GM12892 (cell line): Measurements from ENCODE around the gene BRAT1.
"Not testable (repeated sequence)": the region's sequence is repeated elsewhere in the genome, so short reads cannot be mapped to it uniquely, and the experiment has no call there.

Experiments
- DNase-seq: peaks from one replicate; pipeline ENCODE4 v3.0.0; 2011; ENCODE audit not compliant: insufficient read length
- FAIRE-seq: peaks from 2 replicates; lab custom pipeline; 2011; peaks lifted over from hg19 to GRCh38; lab: Jason Lieb, UNC
- POLR2A ChIP-seq: IDR thresholded peaks from 2 replicates; pipeline ENCODE4 v1.6.1; 2011; ENCODE audit warnings: low read depth, low read length, control low read depth
- POLR2AphosphoS5 ChIP-seq: IDR thresholded peaks from 2 replicates; pipeline ENCODE4 v1.6.1; 2011; ENCODE audit warnings: low read depth, low read length, control low read depth
- TAF1 ChIP-seq: IDR thresholded peaks from 2 replicates; pipeline ENCODE4 v1.6.1; 2011; ENCODE audit warnings: low read depth, mild to moderate bottlenecking, control low read depth, low read length, borderline replicate concordance

The BRAT1 gene

GRCh38 chr7:2569421-2569820 lies 14.1 kb upstream of the BRAT1 start:
- FAIRE-seq: no peak
- no peak for TF ChIP-seq POLR2A
- TF ChIP-seq POLR2AphosphoS5: no peak
- TF ChIP-seq TAF1: no peak

GRCh38 chr7:2568521-2569223 lies 13.3 kb upstream of the BRAT1 start:
- TF ChIP-seq TAF1: no peak
- no peak for TF ChIP-seq POLR2A
- no peak for TF ChIP-seq POLR2AphosphoS5
- DNase-seq (no peak), FAIRE-seq (no peak)

More at GRCh38 chr7:2569421-2569820, 14.1 kb upstream of the BRAT1 start:
- DNase-seq: no peak

GRCh38 chr7:2567679-2568278 lies 12.5 kb upstream of the BRAT1 start:
- no peak for FAIRE-seq

GRCh38 chr7:2566890-2567678 lies 11.8 kb upstream of the BRAT1 start:
- TF ChIP-seq POLR2A (no peak), TAF1 (no peak), POLR2AphosphoS5 (no peak)
- DNase-seq (peak; percentile 66), FAIRE-seq (peak; percentile 97)

More at GRCh38 chr7:2567679-2568278, 12.5 kb upstream of the BRAT1 start:
- TF ChIP-seq POLR2AphosphoS5 (no peak), POLR2A (no peak), TAF1 (no peak)
- no peak for DNase-seq

DNA sequence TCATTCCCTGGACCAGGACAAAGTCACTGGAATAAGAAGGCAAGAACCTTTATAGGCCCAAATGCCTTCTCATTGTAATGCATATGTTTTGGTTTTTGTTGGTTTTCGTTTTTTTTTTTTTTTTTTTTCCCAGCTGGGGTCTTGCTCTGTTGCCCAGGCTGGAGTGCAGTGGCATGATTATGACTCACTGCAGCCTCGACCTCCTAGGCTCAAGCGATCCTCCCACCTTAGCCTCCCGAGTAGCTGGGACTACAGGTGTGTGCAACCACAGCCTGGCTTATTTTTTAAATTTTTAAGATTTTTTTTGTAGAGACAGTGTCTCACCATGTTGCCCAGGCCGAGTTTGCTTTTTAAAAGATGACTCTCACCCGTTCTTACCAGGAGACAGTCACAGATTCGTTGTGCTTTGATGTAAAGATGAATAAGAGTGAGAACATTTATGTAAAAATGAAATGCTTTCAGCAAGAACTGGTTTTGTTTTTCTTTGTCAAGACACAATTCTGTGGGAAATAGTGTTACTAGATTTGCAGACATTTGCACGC lies 11.1 kb upstream of the BRAT1 start:
- TF ChIP-seq POLR2A (no peak), POLR2AphosphoS5 (no peak), TAF1 (no peak)
- DNase-seq (no peak), FAIRE-seq (no peak)

DNA sequence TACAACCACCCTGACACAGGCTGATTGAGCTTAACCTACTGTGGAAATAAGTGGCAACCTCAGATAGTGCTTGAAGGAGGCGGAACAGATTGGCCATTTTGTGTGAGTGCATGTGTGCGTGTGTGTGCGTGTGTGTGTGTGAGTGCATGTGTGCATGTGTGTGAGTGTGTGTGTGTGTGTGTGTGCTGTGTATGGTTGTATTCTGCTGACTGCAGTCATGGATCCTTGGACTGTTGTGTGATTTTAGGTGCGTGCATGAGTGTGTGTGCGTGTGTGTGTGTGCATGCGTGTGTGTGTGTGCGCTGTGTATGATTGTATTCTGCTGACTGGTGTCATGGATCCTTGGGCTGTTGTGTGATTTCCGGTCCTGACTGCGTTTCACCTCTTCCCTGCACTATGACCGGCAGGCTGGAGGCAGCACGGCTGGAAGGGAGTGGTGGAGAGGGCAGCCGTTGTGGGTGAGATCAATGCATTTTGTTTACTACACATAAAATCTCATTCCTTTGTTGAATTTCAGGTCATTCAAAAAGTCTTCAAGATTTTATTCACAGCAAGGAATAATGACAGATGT lies 9.7 kb upstream of the BRAT1 start:
- FAIRE-seq: no peak
- no peak for DNase-seq
- TF ChIP-seq POLR2AphosphoS5 (no peak), TAF1 (no peak), POLR2A (no peak)

DNA sequence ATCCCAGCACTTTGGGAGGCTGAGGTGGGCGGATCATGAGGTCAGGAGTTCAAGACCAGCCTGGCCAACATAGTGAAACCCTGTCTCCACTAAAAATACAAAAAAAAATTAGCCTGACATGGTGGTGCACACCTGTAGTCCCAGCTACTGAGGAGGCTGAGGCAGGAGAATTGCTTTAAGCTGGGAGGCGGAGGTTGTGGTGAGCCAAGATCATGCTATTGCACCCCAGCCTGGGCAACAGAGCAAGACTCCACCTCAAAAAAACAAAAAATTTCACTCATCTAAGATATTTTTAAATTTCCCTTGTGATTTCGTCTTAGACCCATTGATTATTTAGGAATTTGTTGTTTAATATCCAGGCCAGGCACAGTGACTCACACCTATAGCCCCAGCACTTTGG lies 8.6 kb upstream of the BRAT1 start:
- DNase-seq, FAIRE-seq: not testable (repeated sequence)

- FAIRE-seq (no peak), DNase-seq (no peak)
- TF ChIP-seq TAF1 (no peak), POLR2A (no peak), POLR2AphosphoS5 (no peak)
These were observed 4.1 kb upstream of the BRAT1 start for GRCh38 chr7:2559283-2559950.

DNA sequence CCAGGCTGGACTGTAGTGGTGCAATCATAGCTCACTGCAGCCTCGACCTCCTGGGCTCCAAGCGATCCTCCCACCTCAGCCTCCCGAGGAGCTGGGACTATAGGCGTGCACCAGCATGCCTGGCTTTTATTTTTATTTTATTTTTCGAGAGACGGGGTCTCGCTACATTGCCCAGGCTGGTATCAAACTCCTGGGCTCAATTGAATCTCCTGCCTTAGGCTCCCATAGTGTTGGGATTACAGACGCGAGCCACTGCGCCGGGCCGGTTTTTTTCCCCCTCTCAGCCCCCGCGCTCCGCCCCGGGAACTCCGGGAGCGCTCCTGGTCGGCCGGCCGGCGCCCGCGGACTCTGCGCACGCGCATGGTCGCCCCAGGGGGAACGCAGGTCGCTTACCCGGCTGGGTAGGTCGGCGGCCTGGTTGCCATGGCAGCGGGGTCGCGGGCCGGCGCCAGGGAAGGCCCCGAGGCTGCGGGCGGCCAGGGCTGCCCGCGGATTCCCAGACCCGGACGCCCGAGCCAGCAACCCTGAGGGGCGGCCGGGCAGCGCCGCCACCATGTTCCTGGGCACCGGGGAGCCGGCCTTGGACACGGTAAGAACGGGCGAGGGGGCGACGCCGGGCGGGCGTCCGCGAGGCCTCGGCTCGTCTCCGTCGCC lies 3.4 kb upstream of the BRAT1 start, which contains the start of gene IQCE:
IQCE (plus strand) TSS at position 351 of the 654 bp plus-strand sequence; CDS start at position 554, 203 bp downstream.
- no peak for TF ChIP-seq TAF1
- no peak for TF ChIP-seq POLR2AphosphoS5
- no peak for TF ChIP-seq POLR2A
- FAIRE-seq (peak; percentile 94), DNase-seq (peak; percentile 81)

GRCh38 chr7:2554661-2555111 lies 638 bp downstream of the BRAT1 start:
- no peak for TF ChIP-seq POLR2A
- no peak for TF ChIP-seq POLR2AphosphoS5
- TF ChIP-seq TAF1: no peak
- FAIRE-seq: no peak
- peak; percentile 39 for DNase-seq
